ENCODE measurements around the gene KCNJ5.

KCNJ5 gene

GRCh38 chr11:128936606-128937251 lies 45.6 kb downstream of the KCNJ5 start:
- no peak for DNase-seq

- no peak for DNase-seq
Measured at GRCh38 chr11:128937480-128937879, 46.3 kb downstream of the KCNJ5 start.

- DNase-seq: no peak
Measured at GRCh38 chr11:128938156-128938885, 47.2 kb downstream of the KCNJ5 start.

GRCh38 chr11:128939591-128939990 lies 48.4 kb downstream of the KCNJ5 start:
- no peak for DNase-seq

GRCh38 chr11:128940156-128940555 lies 49.0 kb downstream of the KCNJ5 start:
- no peak for DNase-seq

GRCh38 chr11:128940603-128941002 lies 49.4 kb downstream of the KCNJ5 start:
- no peak for DNase-seq

GRCh38 chr11:128941110-128941509 lies 50.0 kb downstream of the KCNJ5 start:
- DNase-seq: no peak

GRCh38 chr11:128941573-128942271 lies 50.6 kb downstream of the KCNJ5 start:
- no peak for DNase-seq

- DNase-seq: no peak
Measured at GRCh38 chr11:128942272-128942612, 51.1 kb downstream of the KCNJ5 start.

- no peak for DNase-seq
Measured at GRCh38 chr11:128942817-128943427, 51.8 kb downstream of the KCNJ5 start, which contains the start of gene TP53AIP1. Gene TP53AIP1 (minus strand): TSS chr11:128942871. CDS start chr11:128937818, 5,053 bp downstream.

- DNase-seq: no peak
Measured at GRCh38 chr11:128943428-128943976, 52.3 kb downstream of the KCNJ5 start.

GRCh38 chr11:128946648-128947047 lies 55.5 kb downstream of the KCNJ5 start:
- DNase-seq: no peak

GRCh38 chr11:128947773-128948172 lies 56.6 kb downstream of the KCNJ5 start:
- no peak for DNase-seq

GRCh38 chr11:128948583-128948982 lies 57.4 kb downstream of the KCNJ5 start:
- peak; percentile 13 for DNase-seq

GRCh38 chr11:128949791-128950454 lies 58.8 kb downstream of the KCNJ5 start:
- DNase-seq: no peak

- no peak for DNase-seq
Measured at GRCh38 chr11:128953151-128953550, 62.0 kb downstream of the KCNJ5 start.

GRCh38 chr11:128955636-128956035 lies 64.5 kb downstream of the KCNJ5 start:
- DNase-seq: no peak

- peak; percentile 17 for DNase-seq
Measured at GRCh38 chr11:128956401-128957201, 65.4 kb downstream of the KCNJ5 start.

GRCh38 chr11:128957202-128957482 lies 66.0 kb downstream of the KCNJ5 start:
- no peak for DNase-seq

GRCh38 chr11:128961645-128962044 lies 70.5 kb downstream of the KCNJ5 start:
- no peak for DNase-seq

GRCh38 chr11:128962896-128963295 lies 71.7 kb downstream of the KCNJ5 start:
- DNase-seq: no peak

- no peak for DNase-seq
Measured at GRCh38 chr11:128963744-128964325, 72.7 kb downstream of the KCNJ5 start.
